Lung (tissue), 12 donors: ENCODE measurements around the gene FOXO4. TPM values are rescaled to one million over a fixed set of nuclear protein-coding genes. Genes with fewer than 3 reads are reported as not detected.
A peak's percentile ranks its signal among the peaks of the same experiment; 100 is the strongest.

Experiments
- ATAC-seq: fragments of 200-7000 bp; cut with Tn5 transposase; one replicate; pipeline ENCODE4 v1.9.1; 2020; ENCODE audit warnings: moderate number of reproducible peaks; ENCODE audit not compliant: insufficient read depth, low FRiP score
- DNase-seq, 3 donors: peaks; one replicate each; pipeline ENCODE4 v3.0.0-alpha.2; 2013 to 2017
- H3K27ac ChIP-seq, 2 donors: one replicate each; pipeline ENCODE4 v1.5.1; 2013; ENCODE audit warnings: mild to moderate bottlenecking in 2 of 2, moderate library complexity in 2 of 2, control low read depth in 1 of 2, inconsistent platforms in 1 of 2, low read depth in 1 of 2, low read length in 1 of 2
- H3K27me3 ChIP-seq, 3 donors: one replicate each; pipeline ENCODE4 v1.5.1; 2013; ENCODE audit warnings: low read length in 2 of 3; ENCODE audit not compliant: control insufficient read depth in 3 of 3, insufficient read depth in 3 of 3
- H3K36me3 ChIP-seq, 4 donors: one replicate each; pipeline ENCODE4 v1.5.1; 2013; ENCODE audit warnings: low read length in 4 of 4, mild to moderate bottlenecking in 1 of 4, moderate library complexity in 1 of 4; ENCODE audit not compliant: control insufficient read depth in 4 of 4, insufficient read depth in 4 of 4
- H3K4me1 ChIP-seq, 5 donors: one replicate each; pipeline ENCODE4 v1.5.1; 2013; ENCODE audit warnings: low read length in 5 of 5, mild to moderate bottlenecking in 2 of 5, moderate library complexity in 1 of 5; ENCODE audit not compliant: control insufficient read depth in 5 of 5, insufficient read depth in 5 of 5
- H3K4me3 ChIP-seq: one replicate; pipeline ENCODE4 v1.5.1; 2013; ENCODE audit warnings: mild to moderate bottlenecking, control low read depth, moderate library complexity
- H3K9ac ChIP-seq, 2 donors: one replicate each; pipeline ENCODE4 v1.5.1; 2013; ENCODE audit warnings: low read length in 2 of 2, control low read depth in 1 of 2; ENCODE audit not compliant: insufficient read depth in 1 of 2
- H3K9me3 ChIP-seq, 4 donors: one replicate each; pipeline ENCODE4 v1.5.1; 2013; ENCODE audit warnings: low read length in 3 of 4, mild to moderate bottlenecking in 1 of 4, moderate library complexity in 1 of 4; ENCODE audit not compliant: control insufficient read depth in 4 of 4, insufficient read depth in 3 of 4
- CTCF ChIP-seq: IDR thresholded peaks from 2 replicates; pipeline ENCODE4 v1.5.1; 2012; ENCODE audit warnings: mild to moderate bottlenecking; ENCODE audit errors: control extremely low read depth, extremely low read depth
- WGBS, 2 donors: extraction: QIAGEN DNeasy Blood & Tissue Kit; methylation state at CpG; one replicate each; pipeline ENCODE4 v1.1.7; 2013; 5-methylcytosine and 5-hydroxymethylcytosine counted together
- polyA plus RNA-seq, 2 donors: library from polyadenylated mRNA; stranded (reverse); fragments of 200-250 nt; gene quantifications; one replicate each; pipeline ENCODE4 v1.2.1, GENCODE V29; 2013
- total RNA-seq, 2 donors: library from RNA; depleted of rRNA in 1 of 2; stranded (reverse); fragments of >200 nt in 1 of 2; gene quantifications; one replicate each; pipeline ENCODE4 v1.2.1, GENCODE V29; 2014 to 2021
- donor health status: control.
- donor health status: control.
- donor health status: Bipolar disorder and iron deficiency.
- donor health status: healthy.
- donor health status: DM: yes; HTN: yes; CAD: no.

The FOXO4 gene
- total and polyA plus RNA-seq, 4 donors: 9.4 to 16.3 (median 12.3) TPM

- Histone ChIP-seq H3K4me1 (peaks cover 0 to 4% (median 0%) of the 10 kb centered on the region in 5 donors), H3K9me3 (peaks cover 0 to 4% (median 0%) of the 10 kb centered on the region in 4 donors), H3K27me3 (no peaks in the 10 kb centered on the region), H3K9ac (peak overlapping the region; percentile 11 to 82), H3K27ac (peak overlapping the region; percentile 73 to 82), H3K36me3 (peaks cover 0 to 4% (median 1%) of the 10 kb centered on the region in 4 donors), H3K4me3 (peak overlapping the region; percentile 51)
- 12 to 34% methylated on average over 2 of the region's 2 CpGs for WGBS, 2 donors
- DNase-seq (no peak), ATAC-seq (no peak)
- TF ChIP-seq CTCF: no peak
These were observed 28.6 kb upstream of the FOXO4 start for GRCh38 chrX:71067089-71067488.

- peak overlapping the region; percentile 73 to 82 for H3K27ac ChIP-seq
- H3K27me3 ChIP-seq: no peaks in the 10 kb centered on the region
- no peak for ATAC-seq
- H3K9me3 ChIP-seq: peaks cover 0 to 4% (median 0%) of the 10 kb centered on the region in 4 donors
- WGBS, 2 donors: 1 to 35% methylated on average over 10 of the region's 10 CpGs
- H3K36me3 ChIP-seq: peaks cover 0 to 3% (median under 1%) of the 10 kb centered on the region in 4 donors
- DNase-seq: no peak
- peak overlapping the region in 1 of 2 donors; percentile 82 for H3K9ac ChIP-seq
- no peak for TF ChIP-seq CTCF
- peak overlapping the region; percentile 51 for H3K4me3 ChIP-seq
- peaks cover 0 to 4% (median 0%) of the 10 kb centered on the region in 5 donors for H3K4me1 ChIP-seq
These were observed 28.0 kb upstream of the FOXO4 start for GRCh38 chrX:71067712-71068043.

- H3K27ac ChIP-seq: peak within 1 kb of the TSS; percentile 82
- WGBS, 2 donors: 0 to 34% methylated on average over 33 to 73 of the region's 73 CpGs
- H3K27me3 ChIP-seq: no peaks in the 10 kb centered on the region
- H3K9ac ChIP-seq: peak within 1 kb of the TSS; percentile 11 to 82
- DNase-seq: peak; percentile 93 to 96 (median 95)
- H3K36me3 ChIP-seq: no peaks in the 10 kb centered on the region
- peak within 1 kb of the TSS; percentile 51 for H3K4me3 ChIP-seq
- TF ChIP-seq CTCF: peak; percentile 44
- H3K4me1 ChIP-seq: peaks cover 0 to 4% (median 0%) of the 10 kb centered on the region in 5 donors
- peak; percentile 98 for ATAC-seq
- peaks cover 0 to 4% (median 0%) of the 10 kb centered on the region in 4 donors for H3K9me3 ChIP-seq
These were observed 27.4 kb upstream of the FOXO4 start, which contains the start of gene SNX12 for GRCh38 chrX:71068044-71068918. Gene SNX12, minus strand, starts transcription at chrX:71068334. Its CDS starts 28 bp downstream, at chrX:71068306.
